NCI-H1105 treated with DMSO at 0.1 percent for 48 hours (cell line): ENCODE results near the gene TPD52L1.

Source experiments
- DNase-seq: peaks from one replicate; lab custom pipeline; 2025; lab: John Stamatoyannopoulos, UW

Gene TPD52L1

GRCh38 chr6:125307150-125307838, 153.7 kb downstream of the TPD52L1 start:
- DNase-seq = no peak

DNA sequence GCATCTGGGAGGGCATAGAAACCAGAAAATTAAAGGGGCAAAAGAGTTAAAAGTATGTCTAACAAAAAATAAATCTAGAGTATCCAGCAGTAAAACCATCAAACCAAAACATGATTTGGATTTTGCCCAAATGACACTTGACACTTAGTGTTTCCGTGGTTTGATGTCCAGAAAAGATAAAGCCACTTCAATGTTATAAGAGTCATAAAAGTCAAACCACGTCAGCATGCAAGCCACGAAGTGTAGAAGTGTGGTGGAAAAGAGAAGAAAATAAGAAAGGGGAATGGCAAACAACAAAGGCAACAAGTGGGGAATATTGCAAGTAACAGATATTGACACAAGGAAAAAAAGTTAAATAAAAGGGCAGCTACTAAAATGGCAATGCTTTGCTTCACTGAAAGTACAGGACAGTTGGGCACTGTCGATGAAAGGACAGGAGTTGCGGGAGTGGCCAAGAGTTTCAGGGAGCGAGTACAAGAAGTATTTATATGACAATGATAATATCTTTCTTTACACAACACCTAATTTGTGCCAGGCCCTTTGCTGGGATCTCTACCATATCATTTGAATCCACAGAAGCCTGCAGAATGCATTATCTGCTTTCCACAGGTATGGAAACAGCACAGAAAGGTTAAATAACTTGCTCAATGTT, 154.5 kb downstream of the TPD52L1 start:
- DNase-seq = peak; percentile 11

GRCh38 chr6:125310994-125311649, 157.5 kb downstream of the TPD52L1 start:
- DNase-seq = peak; percentile 85

DNA sequence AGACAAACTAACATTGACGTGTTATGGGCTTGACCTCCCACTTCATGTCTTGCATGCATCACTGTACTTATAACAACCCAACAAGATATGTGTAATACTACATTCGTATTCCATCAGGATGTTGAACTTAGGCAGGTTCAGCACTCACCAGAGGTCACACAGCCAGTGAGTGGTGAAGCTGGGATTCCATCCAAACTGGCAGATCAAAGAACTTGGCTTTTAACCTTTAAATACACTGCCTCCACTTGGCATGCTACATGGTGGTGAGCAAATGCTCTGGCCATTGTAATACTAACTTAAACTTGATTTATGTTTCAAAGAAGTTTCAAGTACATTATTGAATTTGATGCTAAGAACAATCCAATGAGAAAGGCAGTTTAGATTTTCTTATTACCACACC, 158.9 kb downstream of the TPD52L1 start:
- DNase-seq = no peak

DNA sequence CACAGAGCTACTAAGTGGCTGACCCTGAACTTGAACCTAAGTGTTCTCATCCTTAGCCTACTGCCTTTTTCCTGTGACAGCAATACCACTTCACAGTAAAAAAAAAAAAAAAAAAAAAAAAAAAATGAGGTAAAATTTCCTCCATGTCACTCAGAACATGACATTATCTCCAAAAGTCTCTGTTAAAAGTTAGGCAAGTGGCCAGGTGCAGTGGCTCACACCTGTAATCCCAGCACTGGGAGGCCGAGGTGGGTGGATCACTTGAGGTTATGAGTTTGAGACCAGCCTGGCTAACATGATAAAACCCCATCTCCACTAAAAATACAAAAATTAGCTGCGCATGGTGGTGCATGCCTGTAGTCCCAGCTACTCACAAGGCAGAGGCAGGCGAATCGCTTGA, 159.4 kb downstream of the TPD52L1 start:
- DNase-seq = no peak
